ENCODE measurements around the gene ITGAL. TPM values are rescaled to one million over a fixed set of nuclear protein-coding genes. Genes with fewer than 3 reads are reported as not detected.
"Not testable (repeated sequence)": the region's sequence is repeated elsewhere in the genome, so short reads cannot be mapped to it uniquely, and the experiment has no call there.

The ITGAL gene
- total RNA-seq, 1 donor from 2014 or later, result not detected

- Mint-ChIP-seq H3K27ac (ENCODE audit: unreplicated experiment) (peak overlapping the region; percentile 57), H3K9me3 (ENCODE audit: low read depth) (no peaks in the 10 kb centered on the region), H3K4me3 (ENCODE audit: unreplicated experiment) (no peak overlapping the region), H3K27me3 (ENCODE audit: low read depth) (no peaks in the 10 kb centered on the region), H3K36me3 (ENCODE audit: low read depth) (peaks cover 2% of the 10 kb centered on the region), H3K4me1 (ENCODE audit: low read depth) (peaks cover 14% of the 10 kb centered on the region)
- no peak for DNase-seq (ENCODE audit: low spot score)
- no peak for TF ChIP-seq CTCF (IDR thresholded peaks at IDR 0.05)
These were observed 49.5 kb downstream of the ITGAL start for GRCh38 chr16:30521873-30522641.

GRCh38 chr16:30522702-30523463, 50.3 kb downstream of the ITGAL start:
- H3K9me3 Mint-ChIP-seq (ENCODE audit: low read depth); H3K36me3 Mint-ChIP-seq (ENCODE audit: low read depth); H3K27me3 Mint-ChIP-seq (ENCODE audit: low read depth); DNase-seq (ENCODE audit: low spot score); H3K27ac Mint-ChIP-seq (ENCODE audit: unreplicated experiment); H3K4me3 Mint-ChIP-seq (ENCODE audit: unreplicated experiment): not testable (repeated sequence)
- H3K4me1 Mint-ChIP-seq (ENCODE audit: low read depth), result peaks cover 20% of the 10 kb centered on the region

GRCh38 chr16:30523768-30524574, 51.4 kb downstream of the ITGAL start:
- Mint-ChIP-seq H3K9me3 (ENCODE audit: low read depth) (no peaks in the 10 kb centered on the region), H3K27ac (ENCODE audit: unreplicated experiment) (no peak overlapping the region), H3K27me3 (ENCODE audit: low read depth) (no peaks in the 10 kb centered on the region), H3K4me1 (ENCODE audit: low read depth) (peaks cover 23% of the 10 kb centered on the region), H3K4me3 (ENCODE audit: unreplicated experiment) (no peak overlapping the region), H3K36me3 (ENCODE audit: low read depth) (peaks cover 2% of the 10 kb centered on the region)
- TF ChIP-seq CTCF (IDR thresholded peaks at IDR 0.05), result no peak
- no peak for DNase-seq (ENCODE audit: low spot score)

GRCh38 chr16:30524575-30525568, 52.3 kb downstream of the ITGAL start:
- Mint-ChIP-seq H3K4me3 (ENCODE audit: unreplicated experiment) (no peak overlapping the region), H3K27ac (ENCODE audit: unreplicated experiment) (no peak overlapping the region), H3K4me1 (ENCODE audit: low read depth) (peaks cover 23% of the 10 kb centered on the region), H3K9me3 (ENCODE audit: low read depth) (no peaks in the 10 kb centered on the region), H3K27me3 (ENCODE audit: low read depth) (no peaks in the 10 kb centered on the region), H3K36me3 (ENCODE audit: low read depth) (peaks cover 2% of the 10 kb centered on the region)
- DNase-seq (ENCODE audit: low spot score), result no peak
- TF ChIP-seq CTCF (IDR thresholded peaks at IDR 0.05), result no peak

GRCh38 chr16:30525844-30526136, 53.2 kb downstream of the ITGAL start:
- peak overlapping the region; percentile 75 for H3K27ac Mint-ChIP-seq (ENCODE audit: unreplicated experiment)
- TF ChIP-seq CTCF (IDR thresholded peaks at IDR 0.05), result no peak
- H3K36me3 Mint-ChIP-seq (ENCODE audit: low read depth), result peaks cover 2% of the 10 kb centered on the region
- peak overlapping the region; percentile 78 for H3K4me3 Mint-ChIP-seq (ENCODE audit: unreplicated experiment)
- no peaks in the 10 kb centered on the region for H3K9me3 Mint-ChIP-seq (ENCODE audit: low read depth)
- no peaks in the 10 kb centered on the region for H3K27me3 Mint-ChIP-seq (ENCODE audit: low read depth)
- DNase-seq (ENCODE audit: low spot score), result no peak
- H3K4me1 Mint-ChIP-seq (ENCODE audit: low read depth), result peaks cover 23% of the 10 kb centered on the region

Data from chondrocyte (in vitro differentiated cells).